ENCODE measurements around the gene CHIC2.

GRCh38 chr4:54032558-54033135 lies 31.8 kb downstream of the CHIC2 start:
- TF ChIP-seq POLR2AphosphoS5 (IDR thresholded peaks at IDR 0.05) = no peak
- TF ChIP-seq CTCF (IDR thresholded peaks at IDR 0.05) = no peak
- TF ChIP-seq POLR2A (IDR thresholded peaks at IDR 0.05) = no peak
